GM18507 (cell line): ENCODE measurements around the gene MRPL2.
A peak's percentile ranks its signal among the peaks of the same experiment; 100 is the strongest.

ENCODE experiments used
- DNase-seq: peaks from one replicate; pipeline ENCODE4 v3.0.0; 2011; ENCODE audit warnings: low read depth; ENCODE audit not compliant: insufficient read length; ENCODE audit errors: extremely low spot score
- FAIRE-seq: peaks from 2 replicates; lab custom pipeline; 2011; peaks lifted over from hg19 to GRCh38; lab: Jason Lieb, UNC

Gene MRPL2

GRCh38 chr6:43032326-43032725 is 26.9 kb downstream of the MRPL2 start:
- no peak for DNase-seq
- no peak for FAIRE-seq

- DNase-seq (no peak), FAIRE-seq (no peak)
Measured at GRCh38 chr6:43029120-43029519, 30.1 kb downstream of the MRPL2 start.

DNA sequence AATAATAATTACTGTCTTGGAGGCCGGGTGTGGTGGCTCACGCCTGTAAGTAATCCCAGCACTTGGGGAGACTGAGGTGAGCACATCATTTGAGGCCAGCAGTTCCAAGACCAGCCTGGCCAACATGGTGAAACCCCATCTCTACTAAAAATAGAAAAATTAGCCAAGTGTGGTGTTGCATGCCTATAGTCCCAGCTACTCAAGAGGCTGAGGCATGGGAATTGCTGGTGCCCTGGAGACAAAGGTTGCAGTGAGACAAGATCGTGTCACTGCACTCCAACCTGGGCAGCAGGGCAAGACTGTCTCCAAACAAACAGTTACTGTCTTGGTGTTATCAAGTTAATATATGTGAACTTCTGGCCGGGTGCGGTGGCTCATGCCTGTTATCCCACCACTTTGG is 32.9 kb downstream of the MRPL2 start:
- DNase-seq (no peak), FAIRE-seq (no peak)

GRCh38 chr6:43024436-43024835 is 34.8 kb downstream of the MRPL2 start:
- DNase-seq = no peak
- no peak for FAIRE-seq

GRCh38 chr6:43021270-43022047 is 37.8 kb downstream of the MRPL2 start, which contains the start of gene RRP36:
Gene RRP36, plus strand, starts transcription at chr6:43021623. Its CDS starts 32 bp downstream, at chr6:43021655.
- peak; percentile 80 for DNase-seq

GRCh38 chr6:43020847-43021246 is 38.4 kb downstream of the MRPL2 start:
- DNase-seq (no peak), FAIRE-seq (no peak)

More at GRCh38 chr6:43021270-43022047, 37.8 kb downstream of the MRPL2 start, which contains the start of gene RRP36:
- FAIRE-seq = peak; percentile 72

DNA sequence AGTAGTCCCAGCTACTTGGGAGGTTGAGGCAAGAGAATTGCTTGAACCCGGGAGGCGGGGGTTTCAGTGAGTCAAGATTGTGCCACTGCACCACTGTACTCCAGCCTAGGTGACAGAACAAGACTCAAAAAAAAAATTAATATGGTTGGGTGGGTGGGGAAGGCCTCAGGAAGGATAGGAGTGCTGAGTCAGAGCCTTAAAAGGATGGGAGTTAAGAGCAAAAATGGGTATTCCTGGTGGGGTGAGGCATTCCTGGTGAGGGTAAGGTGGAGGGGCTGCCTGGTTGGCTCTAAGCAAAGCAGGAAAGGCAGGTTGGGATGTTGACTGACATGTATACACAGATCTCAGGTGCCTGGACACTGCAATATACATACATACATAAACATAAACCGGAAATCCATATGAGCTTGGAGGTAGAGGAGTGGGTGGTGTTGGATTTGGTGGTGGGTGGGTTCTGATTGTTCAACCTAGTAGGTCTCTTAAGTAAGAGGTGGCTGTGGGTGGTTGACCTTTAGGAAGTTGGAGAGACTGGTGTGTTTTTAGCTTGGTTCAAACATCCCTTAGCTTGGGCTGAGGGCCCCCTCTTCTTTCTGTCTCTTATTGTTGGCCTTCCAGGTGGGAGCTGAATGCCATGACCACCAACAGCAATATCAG is 39.1 kb downstream of the MRPL2 start:
- DNase-seq = no peak
- no peak for FAIRE-seq

GRCh38 chr6:43019152-43019551 is 40.1 kb downstream of the MRPL2 start:
- FAIRE-seq (no peak), DNase-seq (no peak)

DNA sequence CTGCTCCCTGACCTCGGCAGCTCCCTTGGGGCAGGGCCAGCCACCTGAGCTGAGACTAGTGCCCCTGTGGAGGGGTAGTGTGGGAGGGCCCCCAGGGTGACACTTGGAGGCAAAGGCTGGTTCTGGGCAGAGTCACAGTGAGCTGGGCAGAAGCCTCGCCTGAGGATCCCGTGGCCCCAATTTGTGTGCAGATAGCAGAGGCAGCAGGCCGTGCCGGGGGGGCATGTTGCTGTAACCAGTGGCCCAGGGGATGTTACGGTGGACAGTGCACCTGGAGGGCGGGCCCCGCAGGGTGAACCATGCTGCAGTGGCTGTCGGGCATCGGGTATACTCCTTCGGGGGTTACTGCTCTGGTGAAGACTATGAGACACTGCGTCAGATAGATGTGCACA is 42.3 kb downstream of the MRPL2 start:
- DNase-seq (no peak), FAIRE-seq (no peak)

DNA sequence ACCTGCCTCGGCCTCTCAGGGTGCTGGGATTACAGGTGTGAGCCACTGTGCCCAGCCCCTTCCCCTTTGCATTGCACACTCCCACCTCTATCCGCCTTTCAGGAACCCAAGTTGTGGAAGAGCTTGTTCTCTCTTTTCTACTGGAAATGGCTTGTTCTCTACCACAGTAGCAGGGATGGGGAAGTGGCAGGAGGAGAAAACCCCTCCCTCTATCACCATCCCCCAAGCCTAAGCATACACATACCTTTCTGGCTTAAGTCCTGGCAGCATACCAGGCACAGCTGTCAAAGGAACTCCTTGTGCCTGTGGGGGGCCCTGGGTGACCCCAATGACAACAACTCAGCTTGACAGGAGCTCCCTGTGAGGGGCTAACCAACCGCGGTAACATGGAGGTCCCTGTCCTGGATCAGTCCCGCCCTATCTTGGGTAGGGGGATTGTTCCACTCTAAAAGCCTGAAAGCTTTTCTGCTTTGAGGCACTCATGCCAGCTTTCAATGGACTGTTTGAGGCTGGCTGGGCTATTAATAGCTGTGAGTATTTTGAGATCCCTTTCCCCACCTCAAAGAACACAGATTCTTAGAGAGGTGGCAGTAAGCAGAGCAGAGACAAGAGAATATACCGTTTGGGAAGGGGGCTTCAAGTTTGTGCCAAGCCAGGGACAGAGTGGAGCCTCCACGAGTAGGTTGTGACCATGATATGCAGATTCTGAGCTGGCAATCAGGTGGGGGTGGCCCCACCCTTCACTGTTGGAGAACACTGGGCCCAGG is 42.9 kb downstream of the MRPL2 start:
- DNase-seq = no peak
- no peak for FAIRE-seq

- DNase-seq = no peak
- FAIRE-seq = no peak
Measured at GRCh38 chr6:43014434-43014909, 44.8 kb downstream of the MRPL2 start.

DNA sequence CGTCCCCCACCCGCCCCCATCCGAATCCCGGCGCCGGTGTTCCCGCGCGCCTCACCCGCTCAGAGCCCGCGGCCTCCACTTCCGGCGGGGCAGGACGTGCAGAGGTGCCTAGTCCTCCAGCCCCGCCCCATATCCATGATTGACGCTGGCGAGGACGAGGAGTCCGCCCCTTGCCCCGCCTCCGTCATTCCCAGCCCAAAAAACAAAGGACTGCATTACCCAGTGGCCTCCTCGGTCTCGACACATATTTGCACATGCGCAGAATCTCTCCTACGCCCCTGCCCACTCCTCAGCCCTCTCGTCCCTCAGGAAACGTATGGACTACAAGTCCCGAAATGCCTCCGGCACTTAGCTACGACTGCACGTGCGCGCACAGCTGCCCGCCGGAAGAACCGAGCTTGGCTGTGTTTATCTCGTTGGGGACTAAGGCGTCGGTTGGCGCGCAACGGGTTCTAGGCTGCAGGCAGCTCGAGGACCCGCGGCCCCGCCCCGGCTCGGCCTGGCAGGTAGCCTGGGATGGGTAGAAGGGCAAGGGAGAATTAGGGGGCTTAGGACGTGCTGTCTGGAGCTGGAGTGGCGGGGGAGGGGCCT is 45.3 kb downstream of the MRPL2 start, which contains the start of the genes KLHDC3 and MEA1:
TSS of gene KLHDC3 (plus strand) at position 407 of the 591 bp plus-strand sequence. CDS start 2,944 bp downstream, outside the sequence.
TSS of gene MEA1 (minus strand) at position 104 of the 591 bp plus-strand sequence. CDS start 133 bp downstream, outside the sequence.
- peak; percentile 99 for FAIRE-seq
- peak; percentile 99 for DNase-seq

GRCh38 chr6:43013097-43013842 is 46.0 kb downstream of the MRPL2 start:
- FAIRE-seq = no peak
- no peak for DNase-seq

- DNase-seq = no peak
- FAIRE-seq = no peak
Measured at GRCh38 chr6:43012364-43012763, 46.9 kb downstream of the MRPL2 start.

GRCh38 chr6:43011207-43011606 is 48.0 kb downstream of the MRPL2 start:
- FAIRE-seq (no peak), DNase-seq (no peak)

DNA sequence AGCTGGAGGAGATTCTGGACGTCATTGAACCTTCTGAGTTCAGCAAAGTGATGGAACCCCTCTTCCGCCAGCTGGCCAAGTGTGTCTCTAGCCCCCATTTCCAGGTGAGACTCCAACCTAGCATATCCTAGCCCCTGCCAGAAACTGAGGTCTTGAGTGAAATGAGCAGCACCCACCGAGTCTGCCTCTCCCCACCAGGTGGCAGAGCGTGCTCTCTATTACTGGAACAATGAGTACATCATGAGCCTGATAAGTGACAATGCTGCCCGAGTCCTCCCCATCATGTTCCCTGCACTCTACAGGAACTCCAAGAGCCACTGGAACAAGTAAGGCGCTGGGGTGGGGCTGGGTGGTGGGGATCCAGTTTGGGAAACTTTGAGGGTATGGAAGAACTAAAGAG is 50.1 kb downstream of the MRPL2 start:
- FAIRE-seq (peak; percentile 9), DNase-seq (no peak)

DNA sequence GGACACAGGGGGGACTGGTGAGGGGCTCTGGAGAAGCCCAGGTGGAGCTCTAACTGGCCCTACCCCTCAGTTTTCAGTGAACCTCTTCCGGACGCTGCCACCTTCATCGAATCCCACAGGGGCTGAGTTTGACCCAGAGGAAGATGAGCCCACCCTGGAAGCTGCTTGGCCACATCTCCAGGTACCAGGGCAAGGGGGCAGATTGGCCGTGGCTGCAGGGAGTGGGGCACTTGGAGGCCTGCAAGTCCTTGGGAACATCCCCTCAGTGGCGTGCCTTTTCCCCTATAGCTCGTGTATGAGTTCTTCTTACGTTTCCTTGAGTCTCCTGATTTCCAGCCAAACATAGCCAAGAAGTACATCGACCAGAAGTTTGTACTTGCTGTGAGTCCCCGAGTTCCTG is 52.1 kb downstream of the MRPL2 start:
- DNase-seq (no peak), FAIRE-seq (no peak)

GRCh38 chr6:43006251-43006650 is 53.0 kb downstream of the MRPL2 start:
- DNase-seq (no peak), FAIRE-seq (no peak)

DNA sequence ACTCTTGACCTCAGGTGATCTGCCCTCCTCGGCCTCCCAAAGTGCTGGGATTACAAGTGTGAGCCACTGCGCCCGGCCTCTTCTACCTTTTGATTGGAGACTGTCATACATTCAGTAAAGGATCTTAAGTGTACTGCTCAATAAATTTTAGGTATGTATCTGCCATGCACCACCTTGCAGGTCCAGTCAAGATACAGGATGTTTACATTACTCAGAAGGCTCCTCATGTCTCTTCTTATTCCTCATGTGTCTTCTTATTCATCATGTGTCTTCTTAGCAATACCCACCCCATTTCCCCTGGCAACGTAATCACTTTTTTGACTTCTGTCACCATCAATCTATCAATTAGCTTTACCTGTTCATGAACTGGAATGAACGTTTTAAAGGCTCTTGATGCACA is 53.4 kb downstream of the MRPL2 start:
- DNase-seq = no peak
- FAIRE-seq = no peak
